Neural progenitor cell (in vitro differentiated cells): Measurements from ENCODE around the gene VAV1.

Source experiments
- EZH2 ChIP-seq: fragments of 200-600 bp; sonication (generic); IDR thresholded peaks from 2 replicates; pipeline ENCODE4 v1.6.1; 2017; ENCODE audit warnings: antibody characterized with exemption, mild to moderate bottlenecking, moderate library complexity
- EZH2phosphoT487 ChIP-seq: fragments of 200-600 bp; sonication (generic); IDR thresholded peaks from 2 replicates; pipeline ENCODE4 v1.6.1; 2017; ENCODE audit warnings: antibody characterized with exemption
- TF ChIP-seq, protein P1 (sequence below): fragments of 200-600 bp; sonication (generic); IDR thresholded peaks from 2 replicates; pipeline ENCODE4 v1.5.1; 2017; ENCODE audit warnings: antibody characterized with exemption, mild to moderate bottlenecking

DNA sequence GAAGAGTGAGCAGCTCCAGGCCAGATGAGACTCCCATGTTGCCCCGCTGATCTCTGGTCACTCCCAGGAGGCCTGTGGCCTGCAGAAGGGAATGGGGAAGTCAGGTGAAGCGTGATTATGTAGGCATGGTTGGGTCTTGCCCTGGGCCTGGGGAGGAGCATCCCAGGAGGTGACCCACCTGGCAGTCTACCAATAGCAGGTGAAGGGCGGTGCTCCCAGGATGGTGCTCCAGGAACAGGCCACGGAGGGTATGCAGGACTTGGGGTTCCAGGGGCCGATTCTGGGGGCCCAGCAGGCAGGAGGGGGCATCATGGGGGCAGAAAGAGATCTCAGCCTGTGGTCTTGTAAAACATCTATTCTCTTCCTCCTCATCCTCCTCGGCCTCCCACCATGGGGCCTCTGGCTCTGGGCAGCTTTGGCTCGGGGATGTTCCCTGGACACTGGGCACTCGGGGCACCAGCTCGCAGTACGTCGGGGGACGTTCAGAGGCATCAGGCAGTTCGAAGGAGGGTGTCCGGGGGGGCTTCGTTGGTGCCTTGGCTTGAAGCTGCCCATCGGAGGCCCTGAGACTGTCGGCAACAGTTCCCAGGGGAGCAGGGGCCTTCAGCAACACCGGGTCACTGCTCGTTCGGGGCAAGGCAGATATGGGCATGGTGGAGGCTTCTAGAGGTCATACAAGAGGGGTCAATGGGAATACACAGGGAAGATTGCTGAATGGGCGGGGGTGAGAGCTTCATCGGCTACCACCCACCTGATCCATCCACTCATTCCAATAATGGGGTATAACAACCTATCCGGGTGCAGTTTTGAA, 17.6 kb upstream of the VAV1 start:
- TF ChIP-seq, protein P1, sequence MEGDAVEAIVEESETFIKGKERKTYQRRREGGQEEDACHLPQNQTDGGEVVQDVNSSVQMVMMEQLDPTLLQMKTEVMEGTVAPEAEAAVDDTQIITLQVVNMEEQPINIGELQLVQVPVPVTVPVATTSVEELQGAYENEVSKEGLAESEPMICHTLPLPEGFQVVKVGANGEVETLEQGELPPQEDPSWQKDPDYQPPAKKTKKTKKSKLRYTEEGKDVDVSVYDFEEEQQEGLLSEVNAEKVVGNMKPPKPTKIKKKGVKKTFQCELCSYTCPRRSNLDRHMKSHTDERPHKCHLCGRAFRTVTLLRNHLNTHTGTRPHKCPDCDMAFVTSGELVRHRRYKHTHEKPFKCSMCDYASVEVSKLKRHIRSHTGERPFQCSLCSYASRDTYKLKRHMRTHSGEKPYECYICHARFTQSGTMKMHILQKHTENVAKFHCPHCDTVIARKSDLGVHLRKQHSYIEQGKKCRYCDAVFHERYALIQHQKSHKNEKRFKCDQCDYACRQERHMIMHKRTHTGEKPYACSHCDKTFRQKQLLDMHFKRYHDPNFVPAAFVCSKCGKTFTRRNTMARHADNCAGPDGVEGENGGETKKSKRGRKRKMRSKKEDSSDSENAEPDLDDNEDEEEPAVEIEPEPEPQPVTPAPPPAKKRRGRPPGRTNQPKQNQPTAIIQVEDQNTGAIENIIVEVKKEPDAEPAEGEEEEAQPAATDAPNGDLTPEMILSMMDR, result no peak
- no peak for TF ChIP-seq EZH2phosphoT487
- no peak for TF ChIP-seq EZH2
